HG02623 (cell line): Measurements from ENCODE around the gene TMEM125.

Experiments
- ATAC-seq: cut with Tn5 transposase; IDR thresholded peaks from one replicate; pipeline ENCODE4 v1.9.1; 2021; ENCODE audit warnings: moderate library complexity; ENCODE audit not compliant: unreplicated experiment

TMEM125 gene

DNA sequence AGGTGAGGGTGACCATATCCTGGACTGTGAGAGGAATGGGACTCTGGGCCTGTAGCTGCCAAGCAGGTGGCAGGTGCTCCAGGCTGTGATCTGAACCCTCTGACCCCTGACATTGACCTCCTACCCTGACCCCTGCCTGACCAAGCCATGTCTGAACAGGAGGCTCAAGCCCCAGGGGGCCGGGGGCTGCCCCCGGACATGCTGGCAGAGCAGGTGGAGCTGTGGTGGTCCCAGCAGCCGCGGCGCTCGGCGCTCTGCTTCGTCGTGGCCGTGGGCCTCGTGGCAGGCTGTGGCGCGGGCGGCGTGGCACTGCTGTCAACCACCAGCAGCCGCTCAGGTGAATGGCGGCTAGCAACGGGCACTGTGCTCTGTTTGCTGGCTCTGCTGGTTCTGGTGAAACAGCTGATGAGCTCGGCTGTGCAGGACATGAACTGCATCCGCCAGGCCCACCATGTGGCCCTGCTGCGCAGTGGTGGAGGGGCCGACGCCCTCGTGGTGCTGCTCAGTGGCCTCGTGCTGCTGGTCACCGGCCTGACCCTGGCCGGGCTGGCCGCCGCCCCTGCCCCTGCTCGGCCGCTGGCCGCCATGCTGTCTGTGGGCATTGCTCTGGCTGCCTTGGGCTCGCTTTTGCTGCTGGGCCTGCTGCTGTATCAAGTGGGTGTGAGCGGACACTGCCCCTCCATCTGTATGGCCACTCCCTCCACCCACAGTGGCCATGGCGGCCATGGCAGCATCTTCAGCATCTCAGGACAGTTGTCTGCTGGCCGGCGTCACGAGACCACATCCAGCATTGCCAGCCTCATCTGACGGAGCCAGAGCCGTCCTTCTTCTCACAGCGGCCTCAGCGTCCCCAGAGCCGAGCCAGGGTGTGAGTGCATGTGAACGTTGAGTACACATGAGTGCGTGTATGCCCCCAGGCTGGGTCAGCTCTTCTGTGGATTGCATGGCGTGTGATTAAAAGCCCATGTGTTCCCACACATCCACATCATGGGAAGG, 3.1 kb downstream of the TMEM125 start:
- ATAC-seq = no peak

DNA sequence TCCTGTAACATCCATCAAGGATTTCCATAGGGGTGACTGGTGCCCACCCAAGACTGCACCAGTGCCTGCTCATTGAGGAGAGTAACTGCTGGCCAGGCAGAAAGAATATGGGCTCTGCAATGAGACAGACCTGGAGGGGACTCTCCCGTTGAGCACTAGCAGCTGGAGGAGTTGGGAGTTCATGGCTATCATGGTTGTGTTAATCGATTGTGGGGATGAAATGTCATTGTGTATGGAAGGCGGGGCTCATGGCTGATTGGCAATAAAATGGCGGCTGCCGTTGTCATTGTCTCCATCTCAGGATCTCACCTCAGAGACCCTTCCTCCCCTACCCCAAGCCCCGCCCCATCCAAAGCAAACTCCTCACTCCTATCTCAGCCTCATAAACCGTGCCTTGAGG, 3.9 kb downstream of the TMEM125 start:
- ATAC-seq = no peak

DNA sequence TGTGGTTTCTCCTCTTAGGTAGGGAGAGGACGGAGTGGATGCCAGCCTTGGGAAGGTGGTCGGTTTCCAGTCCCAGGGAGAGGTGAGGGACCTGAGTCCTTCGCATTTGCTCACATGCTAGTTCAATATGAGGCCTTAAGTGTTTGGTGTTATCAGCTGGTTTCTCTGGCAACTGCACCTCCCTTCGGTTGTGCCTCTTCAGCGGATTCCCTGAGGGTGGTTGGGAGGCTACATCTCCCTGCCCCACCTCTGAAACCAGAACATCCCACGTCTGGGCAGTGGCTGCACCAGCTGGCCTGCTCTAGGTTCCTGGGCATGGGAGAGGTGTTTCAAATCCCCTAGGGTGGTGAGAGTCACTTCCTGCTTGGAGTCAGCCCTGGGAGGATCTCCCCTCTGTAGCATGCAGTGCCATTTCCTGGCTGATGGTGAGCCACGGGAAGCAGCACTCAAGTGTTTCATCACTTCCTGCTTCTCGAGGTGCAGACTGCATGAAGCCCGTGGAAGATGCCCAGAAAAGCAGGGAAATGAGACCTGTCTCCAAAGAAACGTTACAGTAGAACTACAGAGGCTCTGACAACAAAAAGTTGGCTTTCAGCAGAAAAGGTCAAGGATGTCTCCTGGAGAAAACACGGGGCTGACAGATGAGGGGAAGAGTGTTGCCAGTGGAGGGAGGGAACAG, 4.5 kb downstream of the TMEM125 start:
- no peak for ATAC-seq

DNA sequence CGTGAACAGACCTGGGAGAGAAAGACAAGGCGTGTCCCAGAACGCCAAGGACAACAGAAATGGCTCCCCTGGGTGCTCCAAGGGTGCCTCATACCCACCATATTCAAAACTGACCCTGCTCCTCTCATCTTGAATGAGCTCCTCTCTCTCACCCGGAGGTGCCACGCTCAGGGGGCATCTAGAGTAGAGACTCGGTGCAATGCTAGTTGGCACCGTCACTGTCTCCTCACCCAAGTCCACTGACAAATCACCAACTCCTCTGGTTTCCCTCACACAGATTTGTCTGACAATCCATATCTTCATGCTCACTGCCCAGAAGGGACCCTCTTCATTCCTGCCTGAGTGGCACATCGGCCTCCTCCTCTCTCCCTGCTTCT, 5.0 kb downstream of the TMEM125 start:
- ATAC-seq = no peak

DNA sequence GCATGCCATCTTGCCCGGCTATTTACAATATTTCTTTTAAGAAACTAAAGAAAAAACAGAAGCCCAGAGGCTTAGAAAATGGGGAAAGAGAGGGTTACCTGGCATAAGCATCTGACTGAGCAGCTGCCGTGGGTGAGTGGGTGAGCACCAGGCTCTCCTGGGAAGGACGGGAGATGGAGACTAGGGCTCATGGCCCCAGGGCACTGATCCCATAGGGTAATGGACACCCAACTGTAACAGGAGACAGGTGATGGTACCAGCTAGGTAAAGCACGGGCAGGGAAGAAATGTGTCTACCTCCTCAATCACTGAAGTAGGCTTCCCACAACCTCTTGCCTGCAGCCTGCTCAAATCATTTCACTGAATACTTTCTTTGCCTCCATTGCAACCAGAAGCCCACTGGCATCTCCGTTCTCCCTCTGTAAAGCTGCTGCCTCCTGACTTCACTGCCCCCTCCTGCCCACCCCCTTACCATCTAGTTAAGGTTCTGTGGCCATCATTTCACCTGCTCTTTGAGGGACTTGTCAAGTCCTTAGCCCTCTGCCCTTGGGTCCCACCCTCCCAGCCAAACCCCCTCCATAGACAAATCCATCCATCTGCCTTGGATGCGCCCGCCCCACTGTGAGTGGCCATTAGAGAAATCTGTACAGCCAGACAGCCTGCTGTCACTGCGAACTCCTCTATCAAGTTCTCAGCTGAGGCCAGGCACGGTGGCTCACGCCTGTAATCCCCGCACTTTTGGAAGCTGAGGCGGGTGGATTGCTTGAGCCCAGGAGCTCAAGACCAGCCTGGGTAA, 6.2 kb downstream of the TMEM125 start:
- ATAC-seq = no peak

DNA sequence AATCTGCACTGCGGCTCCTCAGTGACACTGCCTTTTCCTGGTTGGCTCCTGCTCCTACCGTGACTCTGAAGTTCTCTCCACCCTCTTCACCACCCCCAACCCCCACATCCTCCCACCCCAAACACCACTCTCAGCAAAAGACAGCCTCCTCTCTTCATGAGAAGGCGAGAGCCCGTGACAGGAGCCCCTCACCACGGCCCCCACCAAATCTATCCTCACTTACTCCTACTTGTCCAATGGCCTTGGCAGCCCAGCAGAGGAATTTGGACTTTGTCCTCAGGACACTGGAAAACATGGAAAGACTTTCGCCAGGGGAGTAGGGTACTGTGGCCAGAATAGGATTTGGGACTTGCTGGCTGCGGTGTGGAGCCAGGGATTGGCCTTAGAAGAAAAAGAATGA, 6.9 kb downstream of the TMEM125 start:
- no peak for ATAC-seq

DNA sequence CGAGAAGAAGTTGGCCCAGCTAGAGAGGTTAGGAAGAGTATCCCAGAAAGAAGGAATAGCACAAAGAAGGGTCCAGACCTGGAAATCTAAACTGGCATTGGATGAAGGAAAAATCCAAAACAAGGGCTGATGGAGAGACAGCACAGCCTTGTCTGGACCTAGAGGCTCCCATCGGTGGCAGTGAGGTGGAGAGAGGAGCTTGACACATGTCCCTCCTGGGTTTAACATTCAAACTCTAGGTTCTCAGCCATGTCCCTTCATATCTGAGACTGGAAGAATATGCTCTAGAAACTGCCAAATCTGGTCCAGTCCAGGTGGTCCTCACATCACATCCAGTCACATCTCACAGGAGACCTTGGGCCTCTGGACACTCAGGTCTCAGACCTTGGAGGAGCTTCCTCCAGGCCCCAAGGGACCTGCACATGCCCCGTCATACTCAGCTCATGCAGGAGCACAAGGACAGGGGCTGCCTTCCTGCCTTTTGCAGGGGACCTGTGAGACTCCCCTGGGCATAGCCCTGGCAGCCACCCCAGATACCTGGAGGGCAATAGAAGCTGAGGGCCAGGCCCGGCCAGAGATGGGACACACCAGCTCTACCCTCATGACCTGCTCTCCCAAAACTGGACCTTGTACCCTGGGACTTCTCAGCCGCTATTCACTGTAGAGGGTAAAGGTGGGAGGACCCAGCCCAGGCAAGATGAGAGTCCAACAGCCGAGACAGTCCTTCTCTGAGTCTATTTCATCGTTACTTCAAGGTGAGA, 7.5 kb downstream of the TMEM125 start:
- no peak for ATAC-seq

DNA sequence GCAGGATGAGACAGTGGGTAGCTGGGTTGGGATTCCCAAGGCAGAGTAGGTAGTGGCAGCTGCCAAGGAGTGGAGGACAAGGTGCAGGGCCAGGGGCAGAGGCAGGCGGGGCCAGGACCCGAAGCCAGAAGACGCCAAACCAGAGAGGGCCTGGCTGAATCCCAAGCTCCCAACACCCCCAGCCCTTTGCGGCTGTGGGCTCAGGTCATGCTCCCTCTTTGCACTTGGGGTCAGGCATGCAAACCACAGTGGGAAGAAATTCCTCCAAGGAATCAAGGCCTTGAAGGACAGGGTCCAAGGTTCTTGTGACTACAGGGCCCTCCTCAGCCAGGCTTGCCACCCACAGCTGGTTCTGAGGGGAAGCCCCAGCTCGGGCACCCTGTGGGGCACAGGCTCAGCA, 9.4 kb downstream of the TMEM125 start:
- ATAC-seq = no peak

DNA sequence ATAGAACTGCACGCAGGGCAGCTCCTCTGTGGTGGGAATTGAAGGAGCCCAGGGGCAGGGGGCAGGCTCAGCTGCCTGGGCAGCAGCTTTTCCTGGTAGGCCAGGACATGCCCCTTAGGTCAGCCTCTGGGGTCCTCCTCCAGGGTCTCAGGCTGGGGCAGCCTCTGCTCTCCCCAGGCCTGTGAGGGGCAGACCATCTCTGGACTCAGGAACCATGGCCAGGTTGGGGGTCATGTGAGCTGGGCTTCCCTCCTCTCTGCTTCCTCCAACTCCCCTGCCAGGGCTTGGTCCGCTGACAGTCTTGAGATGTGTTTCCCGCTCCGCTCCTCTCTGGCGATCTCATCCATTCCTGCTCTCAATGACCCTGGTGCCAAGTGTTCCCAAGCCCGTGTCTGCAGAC, 9.9 kb downstream of the TMEM125 start:
- no peak for ATAC-seq

DNA sequence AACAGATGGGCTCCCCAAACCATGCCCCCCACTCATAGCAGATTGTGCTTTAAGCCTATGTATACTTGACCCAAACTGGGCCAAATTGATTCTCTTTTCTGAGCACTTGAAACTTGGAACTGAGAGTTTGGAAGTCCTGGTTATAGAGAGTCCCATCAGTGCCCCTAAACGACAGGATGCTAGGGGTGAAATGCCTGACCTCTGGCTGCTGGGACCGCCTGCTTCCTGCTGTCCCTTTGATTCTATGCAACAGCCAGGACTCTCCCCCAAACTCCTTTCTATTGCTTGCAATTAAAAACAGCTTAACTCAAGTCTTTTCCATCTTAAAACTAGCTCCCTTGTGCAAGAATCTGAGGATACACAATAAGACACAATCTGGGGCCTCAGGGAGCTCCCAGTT, 10.9 kb downstream of the TMEM125 start:
- ATAC-seq = no peak

DNA sequence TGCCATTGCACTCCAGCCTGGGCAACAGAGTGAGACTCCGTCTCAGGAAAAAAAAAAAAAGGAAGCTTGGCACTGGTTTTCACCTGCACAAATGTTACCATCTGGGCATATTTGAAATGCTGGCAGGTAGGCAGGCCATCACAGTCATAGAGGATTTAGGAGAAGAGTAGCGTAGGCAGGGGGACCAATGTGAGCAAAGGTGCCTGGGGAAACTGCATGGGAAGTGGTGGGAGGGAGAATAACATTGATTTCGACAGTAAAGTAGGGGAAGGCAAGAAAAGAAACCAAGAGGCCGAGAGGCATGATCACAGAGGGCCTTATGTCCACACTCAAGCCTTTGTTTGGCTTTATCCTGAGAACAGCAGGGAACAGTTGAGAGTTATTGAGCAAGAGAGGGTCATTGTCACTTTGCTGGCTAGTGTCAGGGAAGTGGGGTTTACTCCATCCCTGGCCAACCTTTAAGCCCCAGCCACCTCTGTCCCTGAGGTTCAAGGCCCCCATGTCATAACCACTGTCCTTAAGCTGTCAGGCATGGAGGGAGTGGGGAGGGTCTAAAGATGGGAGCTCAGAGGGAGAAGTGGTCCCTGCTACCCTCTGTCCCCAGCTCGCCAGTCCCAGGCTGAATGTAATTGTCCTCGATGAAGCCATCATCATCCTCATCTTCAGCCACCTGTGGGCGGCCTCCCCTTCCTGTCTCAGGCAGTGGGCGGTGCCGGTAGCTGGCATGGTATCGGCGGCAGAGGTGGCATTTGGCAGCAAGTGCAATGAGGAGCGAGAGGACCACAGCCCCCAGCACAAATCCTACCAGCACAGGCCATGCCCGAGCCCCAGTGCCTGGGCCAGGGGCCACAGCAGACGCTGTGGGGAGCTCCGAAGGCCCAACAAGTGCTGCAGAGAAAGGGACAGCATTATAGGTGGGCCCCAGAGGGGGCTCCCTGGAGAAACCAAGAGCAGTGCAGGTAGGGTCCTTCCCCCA, 12.7 kb downstream of the TMEM125 start:
- no peak for ATAC-seq

DNA sequence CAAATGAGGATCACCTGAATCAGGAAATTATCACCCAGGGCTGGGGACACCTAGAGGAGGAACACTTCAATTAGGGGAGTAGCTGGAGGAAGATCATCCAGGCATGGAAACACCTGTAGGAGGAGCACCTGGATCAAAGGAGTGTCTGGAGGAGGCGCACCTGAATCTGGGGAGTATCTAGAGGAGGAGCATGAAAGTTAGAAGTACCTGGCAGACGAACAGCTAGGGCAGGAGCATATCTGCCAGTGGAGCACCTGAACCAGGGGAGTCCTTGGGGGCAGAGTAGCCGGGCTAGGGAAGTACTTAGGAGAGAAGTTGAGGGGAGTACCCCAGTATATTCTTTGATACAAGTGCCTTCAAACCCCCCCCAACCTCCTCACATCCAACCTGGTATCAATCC, 14.3 kb downstream of the TMEM125 start:
- ATAC-seq = no peak

DNA sequence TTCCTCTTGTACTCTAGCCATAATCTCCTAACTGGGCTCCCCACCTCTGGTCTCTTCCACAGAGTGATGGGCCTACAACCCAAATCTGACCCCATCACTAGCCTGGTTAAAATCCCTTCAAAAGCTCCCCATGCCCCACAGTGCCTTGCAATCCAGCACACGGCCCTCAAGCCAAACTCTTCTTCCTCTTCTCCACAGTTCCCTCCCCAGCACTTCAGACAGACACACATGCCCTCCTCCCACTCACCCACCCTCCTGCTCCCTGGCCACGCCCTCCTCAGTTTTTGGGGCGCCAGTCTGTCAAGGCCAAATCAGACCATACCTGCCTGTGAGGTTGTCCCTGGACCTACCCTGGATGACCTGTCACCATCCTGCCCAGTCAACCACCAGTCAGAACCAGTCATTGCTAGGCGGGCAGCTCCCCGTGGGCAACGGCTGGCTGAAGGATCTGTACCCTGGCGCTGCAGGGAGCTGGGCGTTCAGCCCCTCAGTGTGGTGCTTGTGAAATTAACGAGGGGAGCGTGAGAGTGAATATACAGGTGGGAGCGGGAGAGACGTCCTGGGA, 14.8 kb downstream of the TMEM125 start:
- no peak for ATAC-seq

DNA sequence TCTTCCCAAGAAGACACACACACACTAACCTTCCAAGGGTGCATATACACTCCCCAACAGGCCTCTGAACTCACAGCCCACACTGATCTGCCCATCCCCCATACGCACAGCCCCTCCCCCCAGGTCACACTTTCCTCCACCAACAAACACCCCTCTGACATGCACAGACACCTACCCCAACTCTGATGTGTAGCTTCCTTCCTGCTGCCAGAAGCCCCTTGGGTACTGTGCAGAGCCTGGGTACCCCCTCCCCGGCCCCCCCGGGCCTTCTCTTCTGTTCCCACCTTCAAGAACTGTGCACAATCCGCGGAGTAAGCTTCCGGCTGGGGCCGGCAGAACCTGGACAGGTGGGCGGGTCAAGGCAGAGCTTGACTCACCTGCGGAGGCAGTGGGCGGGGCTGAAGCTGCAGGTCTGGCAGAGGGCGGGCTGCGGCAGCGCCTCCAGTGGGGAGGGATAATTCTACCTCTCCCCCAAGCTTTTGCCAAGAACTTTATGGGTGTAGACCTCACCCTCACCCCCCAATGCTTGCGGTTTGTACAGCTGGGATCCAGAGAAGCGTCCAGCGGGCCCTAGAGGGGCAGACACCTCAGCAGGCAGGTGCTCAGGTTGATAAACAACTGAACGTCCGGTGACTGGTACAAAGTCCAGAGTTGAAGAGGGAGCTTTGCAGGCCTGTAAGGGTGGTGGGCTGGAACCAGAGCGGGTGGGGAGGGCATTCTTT, 15.6 kb downstream of the TMEM125 start, which contains the start of gene C1orf210:
Gene C1orf210 (minus strand): TSS at position 313 of the 722 bp plus-strand sequence. CDS start 2,311 bp downstream, outside the sequence.
- no peak for ATAC-seq

DNA sequence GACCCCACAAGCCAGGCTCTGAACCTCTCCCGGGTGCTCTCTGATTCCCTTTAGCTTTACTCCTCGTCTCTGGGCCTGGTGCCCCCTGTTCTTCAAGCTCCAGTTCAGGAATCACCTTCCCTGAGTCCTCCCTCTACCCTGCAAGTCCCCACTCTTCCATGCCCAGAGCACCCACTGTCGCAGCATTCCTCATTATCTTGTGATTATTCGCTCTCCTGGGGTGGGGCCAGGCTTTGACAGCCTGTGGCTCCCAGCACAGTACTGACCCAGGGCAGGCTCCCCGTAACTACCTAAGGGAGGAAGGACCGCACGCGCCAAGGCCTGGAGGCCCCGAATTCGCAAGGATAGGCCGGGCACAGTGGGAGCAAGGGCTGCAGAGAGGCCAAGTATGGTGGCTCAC, 16.3 kb downstream of the TMEM125 start:
- no peak for ATAC-seq

DNA sequence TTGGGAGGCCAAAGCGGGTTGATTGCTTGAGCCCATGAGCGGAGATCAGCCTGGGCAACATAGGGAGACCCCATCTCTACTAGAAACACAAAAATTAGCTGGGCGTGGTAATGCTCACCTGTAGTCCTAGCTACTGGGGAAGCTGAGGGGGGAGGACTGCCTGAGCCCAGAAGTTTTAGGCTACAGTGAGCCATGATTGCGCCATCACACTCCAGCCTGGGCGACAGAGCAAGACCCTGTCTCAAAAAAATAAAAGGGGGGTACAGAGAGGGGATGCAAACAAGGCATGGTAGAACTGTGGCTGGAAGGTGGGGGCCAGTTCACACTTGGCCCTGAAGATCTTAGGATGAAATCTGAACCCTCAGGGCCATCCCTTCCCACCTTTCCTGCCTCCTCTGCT, 16.8 kb downstream of the TMEM125 start:
- no peak for ATAC-seq

DNA sequence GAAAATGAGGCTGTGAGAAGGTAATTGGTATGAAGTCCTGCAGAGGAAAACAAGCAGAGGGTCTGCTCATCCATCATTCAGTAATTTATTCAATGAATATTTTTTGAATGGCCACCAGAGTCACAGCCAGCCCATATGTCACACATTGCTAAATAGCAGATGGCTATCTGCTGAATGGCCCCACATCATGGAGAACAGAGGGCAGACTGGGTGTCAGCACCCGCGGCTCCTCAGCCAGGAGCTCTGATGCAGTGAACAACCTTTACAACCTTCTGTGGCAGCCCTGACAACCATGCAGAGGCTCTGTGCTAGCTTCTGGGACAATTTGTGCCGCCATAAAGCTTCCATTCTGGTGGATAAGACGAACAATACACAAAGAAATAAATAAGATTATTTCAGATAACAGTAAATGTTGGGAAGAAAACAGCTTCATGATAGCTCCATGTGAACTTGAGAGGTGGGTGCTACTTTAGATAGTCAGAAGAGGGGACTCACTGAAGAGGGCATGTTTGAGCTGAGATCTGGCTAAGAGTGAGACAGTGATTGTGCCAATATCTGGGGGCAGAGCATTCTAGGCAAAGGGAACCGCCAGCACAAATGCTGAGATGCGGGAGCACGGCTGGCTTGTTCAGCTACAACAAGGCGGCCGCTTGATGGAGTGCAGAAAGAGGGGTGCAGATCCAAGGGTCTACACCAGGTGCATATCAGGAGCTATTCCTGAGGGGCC, 18.4 kb downstream of the TMEM125 start:
- no peak for ATAC-seq
